AML-193 (cell line): ENCODE measurements around the gene AOAH.

Experiments used
- DNase-seq, 2 experiments: peaks; one replicate each; lab custom pipeline; 2025; lab: John Stamatoyannopoulos, UW

AOAH gene

GRCh38 chr7:36633377-36633776 lies 90.9 kb downstream of the AOAH start:
- no peak for DNase-seq

GRCh38 chr7:36630112-36630650 lies 94.1 kb downstream of the AOAH start:
- no peak for DNase-seq

GRCh38 chr7:36629351-36629750 lies 94.9 kb downstream of the AOAH start:
- DNase-seq: no peak

DNA sequence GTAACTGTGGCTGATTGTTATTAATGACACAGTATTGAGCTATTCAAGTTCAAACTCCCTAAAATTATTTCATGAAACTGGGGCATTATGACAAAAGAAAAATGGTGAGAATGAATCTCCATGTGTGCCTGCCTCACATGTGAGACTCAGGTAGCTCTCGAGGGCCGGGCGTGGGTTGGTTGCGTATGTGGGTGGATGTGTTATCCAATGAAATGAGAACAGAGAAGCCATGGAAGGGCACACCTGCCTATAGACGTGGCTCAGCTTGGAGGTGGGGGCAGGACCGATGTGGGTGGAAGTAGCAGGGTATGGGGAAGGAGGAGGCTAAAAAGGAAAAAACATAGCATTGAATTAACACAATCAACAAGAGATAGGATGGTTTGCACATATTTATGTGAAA lies 96.5 kb downstream of the AOAH start:
- no peak for DNase-seq

- DNase-seq: no peak
These were observed 98.2 kb downstream of the AOAH start for GRCh38 chr7:36626111-36626510.

- no peak for DNase-seq
These were observed 99.0 kb downstream of the AOAH start for GRCh38 chr7:36625247-36625646.

DNA sequence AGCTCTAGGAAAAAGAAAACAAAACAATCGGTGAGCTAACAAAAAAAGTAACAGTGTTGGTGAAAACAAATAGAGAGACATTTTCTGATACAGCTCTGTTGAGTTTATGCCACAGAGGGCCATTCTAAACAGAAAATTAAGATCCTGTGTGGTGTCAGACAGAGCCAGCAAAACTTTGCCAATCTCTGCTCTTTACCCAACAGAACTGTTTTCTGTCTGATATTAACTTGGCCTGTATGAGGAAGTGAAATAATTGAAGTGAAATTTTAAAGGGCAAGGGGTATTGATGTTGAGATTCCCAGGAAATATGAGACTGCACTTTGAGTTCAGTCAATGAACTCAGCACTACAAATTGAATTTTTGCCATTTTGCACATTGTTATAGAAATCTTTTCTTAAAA lies 101.0 kb downstream of the AOAH start:
- DNase-seq: no peak

DNA sequence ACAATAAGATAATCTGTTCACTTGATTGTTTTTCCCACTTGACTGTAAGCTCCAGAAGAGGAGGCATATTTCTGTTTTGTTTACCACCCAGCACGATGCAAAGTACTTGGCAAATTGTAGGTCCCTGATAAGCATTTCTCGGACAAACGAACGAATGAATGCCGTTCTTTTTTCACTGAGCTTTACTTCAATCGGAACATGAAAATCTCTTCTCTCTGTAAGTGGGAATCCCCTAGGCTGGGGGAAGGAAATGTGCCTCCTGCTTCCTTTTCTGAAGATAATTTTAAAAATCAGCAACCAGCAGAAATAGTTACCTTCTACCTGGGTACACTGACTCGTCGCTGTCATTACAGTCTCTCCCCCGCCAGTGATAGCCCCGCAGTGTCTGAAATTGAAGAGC lies 102.9 kb downstream of the AOAH start:
- no peak for DNase-seq

DNA sequence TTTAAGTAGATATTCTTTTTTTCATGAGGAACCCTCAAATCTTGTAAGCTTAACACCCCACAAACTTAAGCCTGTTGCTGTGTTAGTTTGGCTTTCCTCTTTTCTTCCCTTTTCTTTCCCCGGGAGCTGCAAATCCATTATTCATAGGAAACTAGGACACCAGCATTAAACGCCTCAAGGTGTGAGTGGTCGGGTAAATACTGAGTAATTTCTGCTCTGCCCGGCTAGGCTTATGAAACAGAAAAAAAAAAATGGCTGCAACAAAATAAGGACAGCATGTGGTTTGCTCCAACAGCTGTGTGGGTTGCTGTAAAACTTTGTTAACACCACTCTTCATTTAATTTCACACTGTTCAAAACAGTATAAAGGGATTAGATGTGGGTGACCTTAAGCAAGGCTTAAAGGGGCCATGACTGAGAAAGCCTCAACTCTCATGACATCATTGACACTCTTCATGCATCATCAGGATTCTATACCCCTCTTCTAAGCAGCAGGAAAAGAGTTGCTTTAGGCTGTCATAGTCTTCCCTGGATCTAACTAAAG lies 104.1 kb downstream of the AOAH start:
- no peak for DNase-seq

DNA sequence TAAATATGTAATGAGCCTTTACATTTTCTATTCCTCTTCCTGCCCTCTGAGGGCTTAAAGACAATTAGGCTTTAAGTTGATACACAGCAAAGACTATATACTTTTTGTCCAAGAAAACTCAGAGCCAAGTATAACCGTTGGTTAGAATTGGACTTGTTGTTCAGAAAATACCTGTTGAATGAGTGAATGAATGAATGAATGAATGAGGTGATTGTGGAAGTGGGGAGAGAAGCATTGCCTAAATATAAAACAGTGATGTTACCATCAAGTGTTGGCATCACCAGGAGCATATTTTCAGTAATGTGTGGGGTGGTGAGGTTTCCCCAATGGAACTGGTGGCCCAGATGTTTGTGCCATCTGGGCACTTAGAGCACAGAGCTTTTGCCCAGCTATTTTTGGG lies 106.9 kb downstream of the AOAH start:
- no peak for DNase-seq

DNA sequence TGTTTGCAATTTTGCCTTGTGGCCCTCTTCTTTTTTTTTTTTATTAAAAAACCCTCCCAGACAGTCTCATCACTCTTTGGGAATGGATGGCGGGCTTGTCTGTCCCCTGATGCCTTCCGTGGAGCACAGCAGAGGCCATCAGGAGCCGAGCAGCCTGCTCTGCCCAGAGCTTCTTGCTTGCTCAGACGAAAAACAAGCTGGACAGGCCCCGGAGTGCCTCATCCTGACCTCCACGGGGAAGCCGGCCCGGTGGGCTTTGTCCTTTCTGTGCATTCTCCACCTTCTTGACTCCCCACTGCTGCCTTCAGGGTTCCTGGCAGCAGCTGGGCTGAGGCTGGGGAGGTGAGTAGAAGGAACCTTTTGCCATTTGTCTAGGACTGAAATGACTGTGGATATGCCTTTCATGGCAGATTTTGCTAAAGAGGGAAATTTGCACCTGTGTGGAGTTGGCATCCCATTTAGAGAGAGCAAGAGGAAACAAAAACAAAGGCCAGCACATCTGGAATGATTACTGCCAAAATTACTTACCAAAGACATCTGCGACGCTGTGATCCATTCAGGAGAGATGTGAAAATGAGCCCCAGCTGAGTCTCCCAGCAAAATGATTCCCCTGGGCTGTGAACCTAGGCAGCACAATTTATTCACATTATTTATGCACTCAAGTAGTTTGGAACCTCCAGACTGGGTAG lies 108.3 kb downstream of the AOAH start:
- no peak for DNase-seq

GRCh38 chr7:36614959-36615358 lies 109.3 kb downstream of the AOAH start:
- DNase-seq: no peak

GRCh38 chr7:36613031-36613614 lies 111.2 kb downstream of the AOAH start:
- peak; percentile 33 to 39 for DNase-seq

- DNase-seq: no peak
These were observed 112.6 kb downstream of the AOAH start for GRCh38 chr7:36611703-36612102.

GRCh38 chr7:36607721-36608095 lies 116.6 kb downstream of the AOAH start:
- no peak for DNase-seq

DNA sequence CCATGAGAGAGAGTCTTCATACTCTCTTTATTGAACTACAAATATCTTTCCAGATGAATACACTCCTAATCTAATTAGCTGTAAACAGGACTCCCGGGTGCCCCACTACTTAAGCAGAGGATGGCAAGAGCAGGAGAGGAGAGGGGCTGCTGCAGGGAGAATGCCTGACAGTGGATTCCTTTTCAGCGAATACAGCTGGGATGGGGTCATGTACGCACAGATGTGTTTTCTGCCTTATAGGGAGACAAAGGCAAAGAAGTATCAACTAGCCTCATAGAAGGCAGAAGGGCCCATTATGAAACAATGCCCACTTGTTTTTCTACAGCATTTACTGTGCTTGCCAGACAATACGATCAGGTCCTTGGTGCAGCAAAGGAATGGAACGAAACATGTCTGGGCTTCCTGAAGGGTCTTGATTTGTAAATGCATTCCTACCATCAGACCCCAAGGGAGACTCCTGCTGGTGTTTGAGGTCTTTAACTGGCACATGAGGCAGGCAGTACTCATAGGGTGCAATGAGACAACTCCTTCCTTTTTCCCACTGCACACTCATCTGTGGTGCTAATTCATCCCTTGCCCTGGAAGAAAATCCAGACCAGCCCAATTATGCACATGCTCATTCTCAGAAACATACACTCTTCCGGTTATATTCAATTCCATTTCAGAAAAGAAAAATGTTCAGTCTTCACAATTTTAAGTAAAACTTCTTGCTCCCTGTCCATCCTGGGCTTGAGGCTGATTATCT lies 117.1 kb downstream of the AOAH start:
- DNase-seq: no peak

DNA sequence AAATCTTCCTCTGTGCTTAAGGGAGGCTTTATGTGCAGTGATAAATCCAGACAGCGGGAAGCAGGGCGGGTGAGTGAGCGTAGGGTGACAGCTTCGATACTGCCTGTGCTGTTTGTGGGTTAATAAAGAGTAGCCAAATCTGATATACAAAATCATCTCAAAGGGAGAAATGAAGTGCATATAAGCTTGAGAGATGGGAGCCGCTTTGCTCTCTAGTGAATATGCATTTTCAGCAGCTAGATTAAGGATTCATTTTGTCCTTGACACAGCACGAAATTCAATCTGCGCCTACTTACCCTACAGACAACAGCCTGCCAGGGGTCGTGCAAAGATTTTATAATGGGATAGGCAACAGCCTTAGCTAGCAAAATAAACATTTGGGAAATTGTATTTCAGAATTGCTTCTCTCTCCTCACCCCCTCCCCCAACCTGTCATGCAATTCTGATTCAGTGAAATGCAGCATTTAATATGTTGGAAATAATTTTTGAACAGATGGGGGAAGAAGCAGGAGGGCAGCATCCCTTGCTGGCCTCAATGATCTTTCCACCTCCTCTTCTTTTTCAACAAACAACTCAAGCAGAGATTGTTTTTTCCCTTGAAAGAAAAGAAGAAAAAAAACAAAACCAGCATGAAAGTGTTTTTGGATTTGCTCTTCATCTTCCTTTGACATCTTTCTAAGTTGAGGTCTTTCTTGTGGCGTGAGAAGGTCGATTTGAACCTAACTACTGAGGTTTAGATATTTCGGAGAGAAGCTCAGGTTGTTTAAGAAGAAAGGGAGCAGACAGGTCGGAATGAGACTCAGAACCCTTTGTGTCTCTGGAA lies 117.9 kb downstream of the AOAH start:
- no peak for DNase-seq

DNA sequence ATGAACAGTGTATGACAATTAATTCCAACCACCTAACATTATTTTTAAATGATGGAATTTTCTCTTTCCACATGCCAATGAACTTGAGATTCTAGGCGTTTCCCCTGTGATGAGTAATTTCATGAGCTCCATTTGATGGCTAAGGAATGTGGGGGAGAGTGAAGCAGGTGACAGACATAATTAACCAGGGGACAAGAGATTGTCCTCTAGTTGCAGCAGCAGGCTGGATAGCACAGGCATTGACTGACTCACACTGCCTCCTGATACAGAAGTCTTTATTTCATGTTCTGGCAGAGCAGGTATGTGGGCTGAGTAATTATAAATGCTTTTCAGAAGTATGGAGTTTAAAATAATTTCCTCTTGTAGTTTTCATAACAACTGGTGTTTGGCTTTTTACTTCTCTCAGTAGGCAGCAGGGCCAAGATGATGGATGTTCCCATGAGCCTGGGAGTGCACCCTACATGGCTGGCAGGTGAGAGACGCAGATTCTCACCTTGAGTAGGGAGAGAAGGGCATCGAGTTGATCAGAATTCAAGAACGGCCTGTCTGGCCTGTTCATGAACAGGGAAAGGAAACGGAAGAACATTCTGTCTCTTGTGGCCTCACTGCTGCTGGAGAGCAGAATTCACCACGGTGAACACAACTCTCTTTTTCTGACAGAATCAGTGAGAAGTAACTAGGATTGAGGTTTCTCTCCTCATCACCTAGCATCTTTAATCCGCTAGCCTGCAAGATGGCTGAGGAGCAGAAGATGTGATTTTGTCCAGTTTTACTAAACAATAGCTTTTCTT lies 118.8 kb downstream of the AOAH start:
- DNase-seq: no peak

GRCh38 chr7:36604806-36605205 lies 119.5 kb downstream of the AOAH start:
- no peak for DNase-seq

GRCh38 chr7:36602934-36603887 lies 121.1 kb downstream of the AOAH start:
- DNase-seq: no peak
